Kidney epithelial cell (primary cell): Measurements from ENCODE around the gene TEX2. TPM values are rescaled to one million over a fixed set of nuclear protein-coding genes. Genes with fewer than 3 reads are reported as not detected.
A peak's percentile ranks its signal among the peaks of the same experiment; 100 is the strongest.

Experiments
- DNase-seq: peaks from one replicate; pipeline ENCODE4 v3.0.0-alpha.2; 2010; ENCODE audit warnings: low read depth
- H3K27me3 ChIP-seq: 2 replicates; pipeline ENCODE4 v1.6.0; 2011; ENCODE audit warnings: low read length; ENCODE audit not compliant: control insufficient read depth, insufficient read depth
- H3K36me3 ChIP-seq: 2 replicates; pipeline ENCODE4 v1.5.1; 2011; ENCODE audit warnings: low read length; ENCODE audit not compliant: control insufficient read depth, insufficient read depth
- H3K4me3 ChIP-seq: 2 replicates; pipeline ENCODE4 v1.5.1; 2011; ENCODE audit warnings: low read depth, mild to moderate bottlenecking, control low read depth, low read length
- total RNA-seq: library from RNA; depleted of rRNA; stranded (reverse); fragments of >200 nt; gene quantifications from 2 replicates; pipeline ENCODE4 v1.2.3, GENCODE V29; 2015
- TF ChIP-seq, protein P1 (sequence below): IDR thresholded peaks from 2 replicates; pipeline ENCODE4 v1.5.1; 2011; ENCODE audit warnings: mild to moderate bottlenecking, moderate library complexity, low read length, control low read depth, inconsistent platforms; ENCODE audit not compliant: insufficient read depth, poor library complexity, severe bottlenecking

The TEX2 gene
- total RNA-seq, 1 donor from 2014 or later = 16.5 TPM

DNA sequence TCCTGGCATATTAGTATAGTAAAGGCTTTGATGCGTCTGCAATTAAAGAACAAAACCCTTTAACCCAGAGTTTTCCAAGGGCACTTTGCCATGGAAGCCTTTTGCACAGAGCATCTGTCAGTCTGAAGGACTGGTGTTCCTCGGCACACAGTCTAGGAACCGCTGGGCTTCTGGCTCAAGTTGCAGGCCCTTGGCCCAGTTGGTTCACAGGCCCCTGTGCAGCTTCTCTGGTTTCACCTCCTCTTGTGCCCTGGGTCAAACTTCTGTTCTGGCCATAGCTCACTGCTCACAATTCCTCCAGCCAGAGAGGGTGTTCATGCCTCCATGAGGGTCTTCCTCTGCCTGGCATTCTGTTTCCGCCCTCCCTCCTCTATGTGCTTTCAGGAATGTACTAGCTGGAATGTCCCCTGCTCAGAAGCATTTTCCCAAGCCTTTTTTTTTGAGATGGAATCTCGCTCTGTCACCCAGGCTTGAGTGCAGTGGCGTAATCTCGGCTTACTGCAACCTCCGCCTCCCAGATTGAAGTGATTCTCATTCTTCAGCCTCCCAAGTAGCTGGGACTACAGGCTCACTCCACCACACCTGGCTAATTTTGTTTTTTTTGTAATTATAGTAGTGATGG is 34.5 kb upstream of the TEX2 start:
- DNase-seq = no peak
- no peaks in the 10 kb centered on the region for H3K36me3 ChIP-seq

DNA sequence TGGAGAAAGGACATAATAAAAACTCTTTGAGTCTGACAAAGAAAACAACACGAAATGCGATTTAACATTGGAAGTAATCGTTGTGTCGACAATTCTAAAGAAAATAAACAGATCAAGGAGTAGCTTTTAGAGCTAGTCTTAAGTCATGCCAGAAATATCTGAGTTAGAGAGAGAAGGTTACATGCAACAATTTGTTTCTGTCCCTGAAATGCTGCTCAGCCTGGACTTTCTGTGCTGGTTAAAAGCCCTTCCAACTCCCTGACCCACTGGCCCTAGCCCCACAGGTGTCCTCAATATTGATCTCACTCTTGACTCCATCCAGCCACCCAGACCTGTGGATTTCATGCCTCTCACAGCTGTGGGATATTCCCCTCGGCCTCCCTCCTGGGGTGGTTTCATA is 33.2 kb upstream of the TEX2 start:
- H3K4me3 ChIP-seq = no peak overlapping the region
- H3K36me3 ChIP-seq = no peaks in the 10 kb centered on the region
- peaks cover 4% of the 10 kb centered on the region for H3K27me3 ChIP-seq
- DNase-seq = no peak
- TF ChIP-seq, protein P1, sequence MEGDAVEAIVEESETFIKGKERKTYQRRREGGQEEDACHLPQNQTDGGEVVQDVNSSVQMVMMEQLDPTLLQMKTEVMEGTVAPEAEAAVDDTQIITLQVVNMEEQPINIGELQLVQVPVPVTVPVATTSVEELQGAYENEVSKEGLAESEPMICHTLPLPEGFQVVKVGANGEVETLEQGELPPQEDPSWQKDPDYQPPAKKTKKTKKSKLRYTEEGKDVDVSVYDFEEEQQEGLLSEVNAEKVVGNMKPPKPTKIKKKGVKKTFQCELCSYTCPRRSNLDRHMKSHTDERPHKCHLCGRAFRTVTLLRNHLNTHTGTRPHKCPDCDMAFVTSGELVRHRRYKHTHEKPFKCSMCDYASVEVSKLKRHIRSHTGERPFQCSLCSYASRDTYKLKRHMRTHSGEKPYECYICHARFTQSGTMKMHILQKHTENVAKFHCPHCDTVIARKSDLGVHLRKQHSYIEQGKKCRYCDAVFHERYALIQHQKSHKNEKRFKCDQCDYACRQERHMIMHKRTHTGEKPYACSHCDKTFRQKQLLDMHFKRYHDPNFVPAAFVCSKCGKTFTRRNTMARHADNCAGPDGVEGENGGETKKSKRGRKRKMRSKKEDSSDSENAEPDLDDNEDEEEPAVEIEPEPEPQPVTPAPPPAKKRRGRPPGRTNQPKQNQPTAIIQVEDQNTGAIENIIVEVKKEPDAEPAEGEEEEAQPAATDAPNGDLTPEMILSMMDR = no peak

More for the DNA sequence above, 34.5 kb upstream of the TEX2 start:
- Histone ChIP-seq H3K27me3 (peaks cover 4% of the 10 kb centered on the region), H3K4me3 (no peak overlapping the region)
- TF ChIP-seq, protein P1 = no peak

DNA sequence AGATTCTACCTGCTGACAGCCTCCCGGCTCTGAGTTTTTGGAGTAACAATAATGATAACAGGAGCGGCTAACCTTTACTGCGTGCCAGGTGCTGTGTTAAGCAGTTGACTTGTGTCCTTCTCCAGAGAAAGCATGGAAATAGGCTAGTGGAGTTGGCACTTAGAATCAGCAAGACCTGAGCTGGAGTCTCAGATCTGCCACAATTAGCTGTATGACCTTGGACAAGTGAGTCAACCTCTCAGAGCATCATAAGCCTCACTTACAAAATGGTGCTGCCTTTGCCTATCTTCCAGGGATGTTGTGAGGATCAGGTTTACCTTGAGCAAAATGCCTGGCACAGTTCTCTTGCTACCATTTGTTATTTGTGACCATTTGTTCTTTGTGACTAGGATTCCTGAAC is 32.1 kb upstream of the TEX2 start:
- H3K27me3 ChIP-seq = no peaks in the 10 kb centered on the region
- no peak for DNase-seq
- no peak overlapping the region for H3K4me3 ChIP-seq
- TF ChIP-seq, protein P1 = no peak
- H3K36me3 ChIP-seq = no peaks in the 10 kb centered on the region

DNA sequence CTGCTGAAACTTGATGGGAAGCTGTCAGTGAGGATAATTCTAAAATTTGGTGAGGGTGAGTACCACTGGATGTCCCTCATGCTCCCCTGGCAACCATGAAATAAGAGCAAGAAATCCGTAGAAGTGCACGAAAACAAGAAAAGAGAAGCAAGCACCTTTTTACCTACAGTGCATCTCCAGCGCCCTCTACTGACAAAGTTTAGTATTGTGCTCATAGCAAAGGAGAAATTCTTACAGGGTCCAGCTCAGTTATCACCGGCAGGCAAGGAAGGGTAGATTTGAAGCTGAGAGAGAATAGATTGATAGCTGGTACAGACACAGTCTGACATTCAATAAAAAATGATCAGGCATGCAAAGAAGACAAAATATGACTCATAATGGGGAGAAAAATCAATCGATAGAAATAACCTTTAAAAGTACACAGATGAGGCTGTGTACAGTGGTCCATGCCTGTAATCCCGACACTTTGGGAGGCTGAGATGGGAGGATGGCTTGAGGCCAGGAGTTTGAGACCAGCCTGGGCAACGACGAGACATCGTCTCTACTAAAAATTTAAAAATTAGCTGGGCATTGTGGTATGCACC is 28.3 kb upstream of the TEX2 start:
- no peak for DNase-seq

DNA sequence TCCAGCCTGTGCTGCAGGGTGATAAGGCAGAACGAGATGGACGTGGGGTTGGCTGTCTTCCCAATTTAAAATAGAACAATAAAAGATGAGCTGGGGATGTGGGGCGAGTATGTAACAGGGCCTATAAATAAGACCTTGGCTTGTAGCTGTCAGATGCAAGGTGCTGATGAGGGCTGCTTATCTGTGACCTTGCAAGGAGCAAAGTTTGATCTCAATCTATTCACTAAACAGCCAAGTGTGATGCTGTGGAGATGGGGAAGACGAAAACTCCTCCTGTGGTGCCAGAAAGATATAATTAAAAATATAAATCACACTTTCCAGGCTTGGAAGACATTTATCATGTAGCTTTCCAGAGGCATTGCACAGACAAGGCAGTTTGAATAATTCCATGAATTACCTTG is 26.7 kb upstream of the TEX2 start:
- Histone ChIP-seq H3K4me3 (no peak overlapping the region), H3K27me3 (no peaks in the 10 kb centered on the region), H3K36me3 (no peaks in the 10 kb centered on the region)
- TF ChIP-seq, protein P1 = no peak
- no peak for DNase-seq

More for the DNA sequence above, 28.3 kb upstream of the TEX2 start:
- TF ChIP-seq, protein P1 = peak; percentile 37
- Histone ChIP-seq H3K4me3 (no peak overlapping the region), H3K27me3 (no peaks in the 10 kb centered on the region), H3K36me3 (no peaks in the 10 kb centered on the region)

DNA sequence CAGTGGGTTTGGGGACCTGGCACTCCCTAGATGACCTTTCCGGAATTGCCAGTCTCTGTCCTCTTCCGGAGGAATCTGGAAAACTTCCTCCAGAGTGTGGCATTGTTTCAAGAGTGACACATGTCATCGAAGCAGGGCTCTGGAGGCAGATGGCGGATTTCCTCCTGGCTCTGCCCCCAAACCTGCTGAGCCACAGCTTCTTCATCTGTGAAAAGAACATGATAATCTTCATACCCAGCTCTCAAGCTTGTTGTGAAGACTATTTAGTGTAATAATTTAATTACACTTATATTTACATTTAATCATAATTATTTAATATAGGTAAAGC is 19.7 kb upstream of the TEX2 start:
- Histone ChIP-seq H3K36me3 (no peaks in the 10 kb centered on the region), H3K27me3 (no peaks in the 10 kb centered on the region), H3K4me3 (no peak overlapping the region)
- DNase-seq = no peak
- TF ChIP-seq, protein P1 = no peak
